AG08396 (cell line): Measurements from ENCODE around the gene ERLEC1.
"Not testable (repeated sequence)": the region's sequence is repeated elsewhere in the genome, so short reads cannot be mapped to it uniquely, and the experiment has no call there.

ENCODE experiments used
- DNase-seq: peaks from one replicate; pipeline ENCODE4 v3.0.0; 2012; ENCODE audit warnings: low spot score, mixed read lengths

The ERLEC1 gene

GRCh38 chr2:53782676-53783075 lies 4.2 kb upstream of the ERLEC1 start:
- DNase-seq = no peak

DNA sequence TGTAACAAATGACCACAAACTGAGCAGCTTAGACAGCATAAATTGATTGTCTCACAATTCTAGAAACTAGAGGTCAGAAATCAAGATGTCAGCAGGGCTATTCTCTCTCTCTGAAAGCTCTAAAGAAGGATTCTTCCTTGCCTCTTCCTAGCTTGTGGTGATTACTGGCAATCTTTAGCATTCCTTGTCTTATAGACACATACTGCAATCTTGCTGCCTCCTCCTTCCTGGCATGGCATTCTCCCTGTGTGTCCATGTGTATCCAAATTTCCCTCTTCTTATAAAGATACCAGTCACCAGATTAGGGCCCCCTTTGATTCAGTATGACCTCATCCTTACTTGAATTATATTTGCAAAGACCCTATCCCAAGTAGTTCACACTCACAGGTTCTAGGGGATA lies 2.4 kb upstream of the ERLEC1 start:
- DNase-seq = peak; percentile 9

- DNase-seq = no peak
Observed at GRCh38 chr2:53785366-53785765, 1.5 kb upstream of the ERLEC1 start.

- DNase-seq = peak; percentile 36
Observed at GRCh38 chr2:53786352-53786704, 516 bp upstream of the ERLEC1 start.

- DNase-seq = peak; percentile 16
Observed at GRCh38 chr2:53787614-53788289, 908 bp downstream of the ERLEC1 start.

GRCh38 chr2:53793261-53793660 lies 6.4 kb downstream of the ERLEC1 start:
- DNase-seq = no peak

- DNase-seq = no peak
Observed at GRCh38 chr2:53793821-53794220, 7.0 kb downstream of the ERLEC1 start.

- no peak for DNase-seq
Observed at GRCh38 chr2:53801547-53801946, 14.7 kb downstream of the ERLEC1 start.

DNA sequence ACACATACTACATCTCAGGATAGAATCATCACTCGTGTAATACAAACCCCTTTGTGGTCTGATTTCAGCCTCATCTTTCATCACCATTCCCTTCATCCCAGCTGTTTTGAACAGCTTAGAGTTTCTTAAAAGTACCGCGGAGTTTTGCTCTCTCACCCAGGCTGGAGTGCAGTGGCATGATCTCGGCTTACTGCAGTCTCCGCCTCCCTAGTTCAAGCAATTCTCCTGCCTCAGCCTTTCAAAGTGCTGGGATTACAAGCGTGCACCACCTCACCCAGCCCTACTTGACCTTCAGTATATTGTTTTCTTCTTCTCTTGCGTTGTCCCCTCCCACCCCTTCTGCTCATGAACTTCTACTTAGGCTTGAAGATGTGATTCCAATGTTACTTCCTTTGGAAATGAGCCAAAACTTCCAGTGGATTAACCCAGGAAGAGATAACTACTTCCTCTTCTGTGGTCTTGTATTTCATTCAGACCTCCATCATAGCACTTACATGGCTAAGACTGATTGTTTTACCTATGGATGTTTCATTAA lies 15.8 kb downstream of the ERLEC1 start:
- no peak for DNase-seq

- no peak for DNase-seq
Observed at GRCh38 chr2:53811601-53812000, 24.8 kb downstream of the ERLEC1 start.

DNA sequence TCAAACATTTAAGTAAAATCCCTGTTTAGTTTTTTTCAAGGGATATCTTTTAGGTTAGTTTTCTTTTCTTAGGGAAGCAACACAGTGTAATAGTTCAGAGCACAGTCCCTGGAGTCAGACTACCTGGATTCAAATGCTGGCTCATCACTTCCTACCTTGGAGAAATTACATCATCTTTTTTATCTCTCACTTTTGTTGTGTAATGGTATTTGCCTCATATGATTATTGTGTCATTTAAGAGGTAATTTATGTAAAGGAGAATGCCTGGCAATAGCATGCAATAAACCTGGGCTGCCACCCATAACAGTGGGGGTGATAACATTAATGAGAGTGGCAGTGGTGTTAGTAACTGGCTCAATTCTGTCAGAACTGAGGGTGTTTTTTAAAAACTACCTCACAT lies 26.3 kb downstream of the ERLEC1 start:
- DNase-seq = no peak

DNA sequence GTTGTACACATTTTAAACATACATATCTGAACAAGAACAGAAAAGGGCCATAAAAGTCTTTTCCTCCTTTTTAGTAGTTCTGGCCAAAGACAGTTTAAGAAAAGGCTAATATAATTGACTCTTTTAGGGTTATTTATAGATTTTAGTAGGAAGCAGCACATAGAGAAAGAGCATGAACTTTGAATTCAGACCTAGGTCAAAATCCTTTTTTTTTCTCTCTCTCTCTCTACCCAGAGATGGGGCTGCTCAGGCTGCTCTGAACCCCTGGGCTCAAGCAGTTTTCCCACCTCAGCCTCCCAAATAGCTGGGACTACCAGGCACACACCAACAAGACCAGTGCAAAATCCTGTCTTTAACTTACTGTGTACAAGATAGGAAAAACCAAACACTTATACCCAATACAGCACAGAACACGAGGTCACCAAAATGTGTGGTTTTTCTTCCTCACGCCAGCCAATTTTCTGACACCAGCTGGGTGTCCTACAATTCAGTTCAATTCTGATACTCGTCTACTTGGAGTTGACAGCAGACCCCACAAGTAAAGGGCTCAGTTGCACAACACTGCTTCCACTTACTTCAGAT lies 32.1 kb downstream of the ERLEC1 start:
- no peak for DNase-seq

DNA sequence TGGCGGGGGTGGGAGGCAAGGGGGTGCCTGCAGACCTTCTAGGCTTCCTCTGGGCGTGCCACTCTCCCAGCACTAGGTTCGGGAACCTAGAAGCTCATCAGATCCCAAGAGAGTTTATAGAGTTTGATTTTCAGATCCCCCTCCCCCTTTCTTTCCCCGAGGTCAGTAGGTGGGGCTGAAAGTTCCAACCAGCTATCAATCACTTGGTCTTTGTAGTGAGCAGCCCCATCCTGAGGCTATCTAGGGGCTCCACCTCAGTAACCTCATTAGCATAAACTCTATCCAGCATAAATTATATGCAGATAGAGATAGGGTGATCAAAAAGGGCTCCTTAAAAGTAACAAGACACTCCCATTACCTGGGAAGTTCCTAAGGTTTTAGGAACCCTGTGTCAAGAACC lies 32.8 kb downstream of the ERLEC1 start:
- no peak for DNase-seq

DNA sequence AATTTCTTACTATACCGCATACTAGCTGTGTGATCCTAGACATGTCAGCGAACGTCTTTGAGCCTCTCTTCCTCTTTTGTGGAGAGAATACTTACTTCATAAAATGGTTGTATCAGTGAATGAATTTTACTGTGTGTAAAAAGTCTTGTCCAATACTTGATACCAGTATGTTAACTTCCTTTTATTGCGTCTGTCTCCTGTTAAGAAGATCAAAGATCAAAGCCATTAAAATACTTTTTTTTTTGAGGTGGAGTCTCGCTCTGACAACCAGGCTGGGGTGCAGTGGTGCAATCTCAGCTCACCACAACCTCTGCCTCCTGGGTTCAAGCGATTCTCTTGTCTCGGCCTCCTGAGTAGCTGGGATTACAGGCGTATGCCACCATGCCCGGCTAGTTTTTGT lies 33.2 kb downstream of the ERLEC1 start:
- DNase-seq = no peak

DNA sequence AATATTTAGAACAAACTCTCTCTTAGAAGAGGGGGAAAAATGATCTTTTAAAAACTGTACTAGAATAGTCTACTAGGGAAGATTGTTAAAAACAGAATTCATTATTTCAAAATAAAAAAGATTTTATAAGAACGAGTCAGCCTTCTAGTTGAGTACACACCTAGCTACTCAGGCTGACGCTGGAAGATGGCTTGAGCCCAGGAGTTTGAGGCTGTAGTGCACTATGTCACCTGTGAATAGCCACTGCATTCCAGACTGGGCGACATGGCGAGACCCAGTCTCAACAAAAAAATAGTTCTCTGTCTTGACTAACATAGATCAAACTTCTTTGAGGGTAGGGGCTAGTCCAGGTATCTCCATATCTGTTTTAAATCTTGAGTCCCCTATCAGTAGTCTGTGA lies 33.9 kb downstream of the ERLEC1 start:
- DNase-seq = no peak

DNA sequence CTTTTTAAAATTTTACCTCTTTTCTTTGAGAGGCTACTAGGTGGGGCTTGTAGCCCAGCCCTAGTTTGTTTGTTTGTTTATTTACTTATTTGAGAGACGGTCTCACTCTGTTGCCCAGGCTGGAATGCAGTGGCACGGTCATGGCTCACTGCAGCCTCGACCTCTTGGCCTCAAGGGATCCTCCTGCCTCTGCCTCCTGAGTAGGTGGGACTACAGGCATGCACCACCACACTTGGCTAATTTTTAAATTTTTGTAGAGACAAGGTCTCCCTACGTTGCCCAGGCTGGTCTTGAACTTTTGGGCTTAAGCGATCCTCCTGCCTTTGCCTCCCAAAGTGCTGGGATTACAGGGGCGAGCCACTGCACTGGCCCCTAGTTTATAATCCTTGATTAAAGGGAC lies 35.0 kb downstream of the ERLEC1 start:
- DNase-seq = no peak

DNA sequence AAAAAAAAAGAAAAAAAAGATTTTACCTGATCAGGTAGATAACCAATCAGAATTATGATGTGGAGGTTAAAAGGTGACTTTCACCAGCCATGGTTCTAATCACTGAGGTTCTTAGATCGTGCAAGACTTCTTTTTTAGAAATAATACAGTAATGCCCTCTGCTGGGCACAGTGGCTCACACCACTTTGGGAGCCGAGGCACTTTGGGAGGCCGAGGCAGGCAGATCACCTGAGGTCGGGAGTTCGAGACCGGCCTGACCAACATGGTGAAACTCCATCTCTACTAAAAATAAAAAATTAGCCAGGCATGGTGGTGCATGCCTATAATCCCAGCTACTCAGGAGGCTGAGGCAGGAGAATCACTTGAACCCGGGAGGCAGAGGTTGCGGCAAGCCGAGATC lies 36.8 kb downstream of the ERLEC1 start:
- not testable (repeated sequence) for DNase-seq

DNA sequence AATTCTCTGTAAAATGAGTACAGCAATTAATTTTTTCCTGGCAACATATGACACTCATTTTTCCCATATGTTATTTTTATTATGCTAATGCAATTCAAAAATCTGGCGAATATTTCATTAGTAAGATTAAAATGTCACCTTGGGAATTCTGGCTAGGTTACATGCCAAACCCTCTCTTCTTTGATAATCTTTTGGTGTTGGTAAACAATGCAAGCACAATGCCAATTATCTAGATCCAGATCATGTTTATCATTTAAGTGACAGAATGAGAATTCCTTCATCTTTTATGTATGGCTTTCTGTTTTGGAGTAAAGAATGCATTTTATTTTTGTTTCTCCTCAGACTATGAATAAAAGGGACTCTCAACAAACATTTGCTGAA lies 39.2 kb downstream of the ERLEC1 start:
- no peak for DNase-seq

DNA sequence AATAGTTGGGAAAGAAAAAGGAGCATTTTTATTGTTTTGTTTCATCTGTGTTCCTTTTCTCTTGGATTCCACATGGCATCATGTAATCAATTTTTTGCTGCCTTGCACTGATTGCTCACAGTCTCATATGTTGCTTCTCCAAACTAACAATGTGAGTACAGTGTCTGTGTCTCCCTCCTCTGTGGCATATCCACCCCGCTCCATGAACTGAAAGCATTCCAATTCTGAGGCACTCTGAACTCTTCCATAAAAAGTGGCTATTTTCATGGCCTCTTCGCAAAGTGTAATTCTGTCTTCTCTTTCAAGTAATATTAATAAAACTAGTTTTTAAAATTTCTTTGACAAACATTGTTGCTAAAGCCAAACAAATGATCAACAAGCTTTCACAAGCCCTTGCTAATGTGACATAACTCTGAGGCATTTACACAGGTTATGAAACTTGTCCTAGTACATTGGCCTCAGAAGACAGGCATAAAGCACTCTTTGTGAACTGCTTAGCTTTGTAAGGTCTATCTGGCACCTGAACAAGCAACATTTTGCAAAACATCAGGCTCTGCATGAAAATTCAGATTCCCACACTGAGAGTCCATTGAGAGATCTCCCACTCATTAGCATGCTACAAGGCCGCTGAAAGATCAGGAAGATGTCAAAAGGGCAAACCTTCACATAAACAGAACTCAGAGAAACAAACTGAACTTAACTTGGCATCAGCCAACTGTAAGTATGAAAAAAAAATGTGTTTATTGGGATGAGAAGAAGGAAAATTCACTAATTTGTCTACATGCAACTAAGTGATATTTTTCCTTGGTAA lies 39.9 kb downstream of the ERLEC1 start:
- DNase-seq = peak; percentile 14

DNA sequence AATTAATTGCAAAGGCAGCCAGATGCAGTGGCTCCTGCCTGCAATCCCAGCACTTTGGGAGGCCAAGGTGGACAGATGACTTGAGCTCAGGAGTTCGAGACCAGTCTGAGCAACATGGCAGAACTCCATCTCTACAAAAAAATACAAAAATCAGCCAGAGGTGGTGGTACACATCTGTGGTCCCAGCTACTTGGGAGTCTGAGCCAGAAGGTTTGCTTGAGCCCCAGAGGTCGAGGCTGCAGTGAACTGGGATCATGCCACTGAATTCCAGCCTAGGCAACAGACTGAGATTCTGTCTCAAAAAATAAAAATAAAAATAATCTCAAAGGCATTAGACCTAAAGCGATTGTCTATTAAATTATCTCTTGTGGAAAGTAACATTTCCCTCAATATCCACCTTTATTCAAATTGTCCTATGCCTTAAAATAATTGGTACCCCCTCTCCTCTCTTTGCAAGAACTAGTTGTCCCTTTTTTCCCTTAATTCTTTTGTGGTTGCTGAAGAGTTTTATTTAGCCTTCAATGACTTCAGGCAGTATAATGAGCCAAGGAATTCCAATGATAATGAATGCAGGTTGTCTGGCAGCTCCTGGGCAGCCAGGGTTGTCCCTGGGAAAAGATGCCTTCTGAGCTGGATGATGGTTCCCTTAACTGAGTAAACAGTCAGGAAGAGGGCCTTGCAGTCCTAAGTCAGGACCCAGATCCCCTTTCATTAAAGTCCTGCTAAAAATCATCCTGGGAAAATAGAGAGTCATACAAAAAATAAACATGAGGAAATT lies 40.7 kb downstream of the ERLEC1 start:
- DNase-seq = no peak

- DNase-seq = no peak
Observed at GRCh38 chr2:53828331-53828730, 41.5 kb downstream of the ERLEC1 start.

DNA sequence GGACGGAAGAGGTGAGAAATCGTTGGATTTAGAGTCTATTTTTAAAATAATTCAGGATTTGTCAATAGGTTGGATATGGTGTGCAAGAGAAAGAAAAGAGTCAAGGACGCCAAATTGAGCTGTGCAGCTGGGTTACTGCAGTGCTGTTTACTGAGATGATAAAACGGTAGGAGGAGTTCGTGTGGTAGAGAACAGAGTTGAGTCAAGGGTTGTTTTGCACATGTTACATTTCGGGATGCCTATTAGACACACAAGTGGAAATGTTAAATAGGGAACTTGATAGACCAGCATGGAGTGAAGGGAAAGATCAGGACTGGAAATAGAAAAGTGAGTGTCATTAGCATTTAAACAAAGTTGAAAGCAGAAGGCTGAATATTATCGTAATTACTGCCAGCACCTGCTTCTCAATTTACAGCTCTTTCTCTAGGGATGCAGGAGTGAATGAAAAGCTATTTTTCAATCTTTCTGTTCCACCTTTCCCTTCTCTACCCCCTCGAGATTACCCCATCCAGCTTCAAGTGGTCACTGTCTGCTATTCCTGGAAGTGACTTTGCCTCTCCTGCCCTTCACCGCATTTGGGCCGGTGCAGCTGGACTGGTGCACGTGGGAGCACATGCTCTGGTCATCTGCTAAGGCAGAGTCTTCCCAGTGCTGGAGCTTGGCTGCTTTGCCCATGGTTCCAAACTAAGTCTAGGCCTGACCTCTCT lies 42.6 kb downstream of the ERLEC1 start:
- DNase-seq = no peak
